HG02943 (cell line): ENCODE data around the gene FAM117B.

ENCODE experiments used
- ATAC-seq: cut with Tn5 transposase; IDR thresholded peaks from one replicate; pipeline ENCODE4 v1.9.1; 2021; ENCODE audit warnings: mild to moderate bottlenecking, low read depth, moderate library complexity; ENCODE audit not compliant: unreplicated experiment

FAM117B gene

DNA sequence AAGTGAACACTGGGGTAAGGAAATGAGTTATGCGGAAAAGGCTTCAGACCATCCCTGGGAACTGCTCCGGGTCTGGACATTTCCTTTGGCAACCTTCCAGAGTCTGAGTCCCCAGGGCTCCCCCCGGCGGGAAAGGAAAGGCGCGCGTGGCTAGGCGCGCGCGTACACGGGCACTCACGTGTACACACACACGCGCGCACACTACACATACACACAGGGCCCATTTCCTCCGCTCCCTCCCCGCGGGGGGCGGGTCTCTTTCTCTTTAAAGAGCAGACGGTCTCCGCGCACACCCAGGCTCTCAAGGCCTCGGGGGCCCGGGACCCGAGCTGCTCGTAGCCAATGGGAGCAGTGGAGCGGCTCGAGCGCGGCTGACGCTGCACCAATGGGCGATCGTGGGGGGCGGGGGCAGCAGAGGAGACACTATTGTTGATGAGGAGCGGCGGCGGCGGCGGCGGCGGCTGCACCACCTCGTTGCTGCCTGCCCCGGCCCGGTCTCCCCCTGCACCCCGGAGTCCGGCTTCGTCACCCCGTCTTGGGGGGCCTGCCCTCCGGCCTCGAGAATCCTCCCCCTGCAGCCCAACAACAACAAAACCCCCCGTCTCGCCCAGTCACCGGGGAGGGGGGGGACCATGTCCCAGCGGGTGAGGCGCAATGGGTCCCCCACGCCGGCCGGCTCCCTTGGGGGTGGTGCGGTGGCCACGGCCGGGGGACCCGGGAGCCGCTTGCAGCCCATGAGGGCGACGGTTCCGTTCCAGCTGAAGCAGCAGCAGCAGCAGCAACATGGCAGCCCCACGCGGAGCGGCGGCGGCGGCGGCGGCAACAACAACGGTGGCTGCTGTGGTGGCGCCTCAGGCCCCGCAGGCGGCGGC, at the start of gene FAM117B:
Gene FAM117B, plus strand, starts transcription at position 414 of the 872 bp plus-strand sequence. Its CDS starts 219 bp downstream, at position 633.
- ATAC-seq: peak; percentile 88

DNA sequence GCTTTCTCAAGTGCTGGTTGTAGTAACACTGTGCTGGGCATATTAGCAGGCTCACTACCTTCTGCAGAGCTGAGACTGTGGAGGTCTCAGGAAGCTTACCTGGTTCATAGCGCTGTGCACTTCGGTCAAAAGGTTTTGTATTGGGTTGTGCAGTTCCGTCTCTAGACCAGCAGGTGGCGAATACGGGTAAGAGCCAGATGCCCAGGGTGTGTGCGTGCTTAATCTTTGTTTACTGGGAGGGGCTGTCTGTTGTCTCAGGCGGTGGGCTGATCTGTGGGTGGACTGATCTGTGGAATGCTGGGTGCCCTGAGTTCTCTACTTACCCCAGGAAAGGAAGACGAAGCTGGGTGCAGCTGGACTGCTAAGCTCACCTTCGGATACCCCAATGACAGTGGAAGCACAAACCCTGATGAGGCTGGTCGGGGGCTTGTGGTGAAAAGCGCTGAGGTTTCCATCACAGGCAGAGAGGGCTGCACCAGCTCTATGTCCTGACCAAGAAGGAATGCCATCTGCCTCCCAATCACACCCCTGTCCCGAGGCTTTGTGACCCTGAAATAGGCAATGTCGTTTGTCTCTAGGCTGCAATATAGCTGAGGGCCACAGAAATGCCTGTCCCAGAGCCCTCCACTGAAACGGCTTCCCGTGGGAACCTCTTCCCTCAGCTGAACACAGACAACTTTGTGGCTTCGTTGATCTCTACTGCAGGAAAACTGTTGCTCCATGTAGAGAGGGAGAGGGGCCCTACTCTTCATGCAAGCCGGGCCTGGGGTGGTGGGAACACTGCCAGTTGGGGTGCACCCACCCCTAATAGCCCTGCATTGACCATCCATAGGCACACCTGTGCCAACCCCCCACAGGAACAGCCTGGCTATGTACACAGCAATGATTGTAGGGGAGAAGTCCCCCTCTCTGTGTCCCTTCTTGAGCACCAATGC, 45.9 kb upstream of the FAM117B start:
- ATAC-seq: peak; percentile 66

DNA sequence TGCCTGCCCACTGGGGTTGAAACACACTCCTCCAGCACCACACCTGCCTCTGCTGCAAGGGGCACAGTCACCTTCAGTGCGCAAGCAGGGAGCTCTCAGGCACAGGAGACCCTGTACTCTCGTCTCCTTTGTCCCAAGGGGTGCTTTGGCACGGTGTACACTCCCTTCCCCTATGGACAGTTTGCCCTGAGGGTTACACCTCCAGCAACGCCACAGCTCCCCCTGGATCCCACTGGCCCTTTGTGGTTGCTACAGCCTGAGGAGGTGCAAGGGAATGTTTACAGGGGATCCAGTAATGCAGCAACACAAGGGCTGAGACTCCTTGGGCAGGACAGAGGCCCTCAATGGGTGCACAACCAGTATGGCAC, 45.2 kb upstream of the FAM117B start:
- ATAC-seq: no peak

DNA sequence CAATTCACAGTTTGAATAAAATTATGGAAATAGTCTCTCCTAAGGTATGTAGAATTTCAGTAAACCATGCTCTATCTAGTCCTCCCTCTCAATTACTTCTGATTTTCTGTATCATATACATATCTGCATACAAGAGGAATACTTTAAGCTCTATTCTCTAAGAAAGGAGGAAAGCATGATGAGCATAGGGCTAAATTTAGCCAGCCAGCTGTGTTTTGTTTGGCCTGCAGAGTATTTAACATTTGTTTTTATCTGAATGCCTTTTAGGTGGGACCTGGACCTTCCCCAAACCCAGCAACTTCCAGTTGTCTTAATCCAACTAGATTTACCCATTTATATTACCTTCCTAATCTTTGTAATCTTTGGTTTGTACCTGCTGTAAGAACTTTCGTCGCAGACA, 42.2 kb upstream of the FAM117B start:
- ATAC-seq: no peak

DNA sequence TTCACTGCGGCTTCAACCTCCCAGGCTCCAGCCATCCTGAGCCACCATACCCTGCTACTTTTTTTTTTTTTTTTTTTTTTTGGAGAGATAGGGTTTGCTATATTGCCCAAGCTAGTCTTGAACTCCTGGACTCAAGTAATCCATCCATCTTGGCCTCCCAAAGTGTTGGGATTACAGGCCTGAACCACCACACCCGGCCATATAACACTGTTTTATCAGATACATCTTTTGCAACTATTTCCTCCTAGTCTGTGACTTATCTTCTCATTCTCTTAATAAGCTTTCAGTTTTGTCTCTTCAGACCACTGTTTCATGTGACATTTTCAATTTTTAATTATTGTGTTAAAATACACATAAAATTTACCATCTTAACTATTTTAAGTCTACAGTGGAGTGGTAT, 35.7 kb upstream of the FAM117B start:
- no peak for ATAC-seq

DNA sequence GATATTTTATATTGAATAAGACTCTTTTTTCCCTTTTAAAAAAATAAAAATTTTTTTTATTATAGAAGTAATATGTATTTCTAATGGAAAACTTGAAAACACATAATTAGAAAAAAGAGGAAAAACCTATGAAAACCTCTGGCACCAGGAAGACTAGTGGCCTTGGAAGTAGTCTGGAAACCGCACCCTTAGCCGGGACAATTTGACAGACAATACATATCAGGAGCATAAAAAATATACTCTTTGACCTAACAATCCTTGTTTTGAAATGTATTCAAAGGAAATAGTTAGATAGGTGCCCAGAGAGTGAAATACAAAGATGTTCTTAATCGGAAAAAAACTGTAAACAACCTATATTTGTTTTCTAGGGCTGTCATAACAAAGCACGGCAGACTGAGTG, 34.9 kb upstream of the FAM117B start:
- ATAC-seq: no peak

DNA sequence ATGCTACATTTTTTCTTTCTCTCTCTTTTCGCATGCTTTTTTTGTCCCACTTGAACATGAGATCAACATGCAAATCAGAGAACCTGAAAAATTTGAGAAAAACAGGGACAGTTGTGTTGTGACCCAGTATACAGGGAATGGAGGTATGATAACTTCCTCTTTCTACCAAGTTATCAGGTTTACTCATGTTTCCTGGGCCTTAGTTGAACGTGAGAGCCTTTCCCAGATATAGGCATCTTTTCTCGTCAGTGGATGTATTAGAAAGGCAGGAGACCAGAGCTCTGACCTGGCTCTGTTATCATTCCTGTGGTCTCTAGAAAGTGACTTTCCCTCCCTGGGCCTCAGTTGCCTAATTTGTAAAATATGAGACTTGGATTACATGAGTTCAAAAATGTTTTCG, 30.1 kb upstream of the FAM117B start:
- no peak for ATAC-seq

DNA sequence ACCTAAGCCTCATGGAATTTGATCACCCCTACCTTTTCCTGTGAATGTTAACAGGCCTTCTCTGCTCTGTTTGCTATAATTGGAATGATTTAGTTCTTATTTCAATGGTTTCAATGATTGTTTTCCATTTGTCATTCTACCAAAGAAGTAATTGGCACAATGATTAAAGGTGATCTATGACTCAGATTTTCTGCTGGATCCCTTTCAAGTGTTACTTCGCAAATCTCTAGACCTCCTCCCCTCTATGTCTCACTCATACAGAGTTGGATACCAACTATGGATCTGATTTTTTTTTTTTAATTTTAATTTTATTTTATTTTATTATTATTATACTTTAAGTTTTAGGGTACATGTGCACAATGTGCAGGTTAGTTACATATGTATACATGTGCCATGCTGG, 29.6 kb upstream of the FAM117B start:
- no peak for ATAC-seq

DNA sequence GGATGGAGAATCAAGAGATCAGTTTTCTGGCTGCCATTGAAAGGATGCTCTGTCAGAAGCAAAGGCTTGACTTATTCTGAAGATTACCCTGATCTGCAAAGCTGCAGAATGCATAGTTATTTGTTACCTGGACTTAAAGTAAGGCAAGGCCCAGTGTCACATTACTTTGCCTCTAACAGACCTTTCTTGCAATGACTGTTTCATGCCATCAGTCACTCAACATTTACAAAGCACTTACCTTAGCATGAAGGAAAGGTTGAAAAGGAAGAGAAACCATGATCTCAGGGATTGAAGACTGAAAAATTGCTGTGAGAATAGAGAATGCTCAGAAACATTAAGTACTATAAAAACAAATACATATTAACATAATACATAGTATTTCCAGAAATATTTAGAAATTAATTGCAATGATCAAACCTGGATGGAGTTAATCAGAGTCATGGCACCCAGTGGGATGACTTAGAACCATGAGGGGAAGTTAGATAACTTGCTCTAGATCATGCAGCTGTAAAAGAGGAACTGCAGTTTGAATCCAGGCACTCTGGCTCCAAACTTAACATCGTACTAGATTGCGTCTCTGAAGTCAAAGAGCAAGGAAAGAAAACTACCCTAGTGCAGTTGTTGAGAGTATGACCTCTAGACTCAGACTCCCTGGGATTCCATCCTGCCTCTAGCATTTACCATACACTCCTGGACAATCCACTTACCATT, 26.5 kb upstream of the FAM117B start:
- ATAC-seq: no peak

DNA sequence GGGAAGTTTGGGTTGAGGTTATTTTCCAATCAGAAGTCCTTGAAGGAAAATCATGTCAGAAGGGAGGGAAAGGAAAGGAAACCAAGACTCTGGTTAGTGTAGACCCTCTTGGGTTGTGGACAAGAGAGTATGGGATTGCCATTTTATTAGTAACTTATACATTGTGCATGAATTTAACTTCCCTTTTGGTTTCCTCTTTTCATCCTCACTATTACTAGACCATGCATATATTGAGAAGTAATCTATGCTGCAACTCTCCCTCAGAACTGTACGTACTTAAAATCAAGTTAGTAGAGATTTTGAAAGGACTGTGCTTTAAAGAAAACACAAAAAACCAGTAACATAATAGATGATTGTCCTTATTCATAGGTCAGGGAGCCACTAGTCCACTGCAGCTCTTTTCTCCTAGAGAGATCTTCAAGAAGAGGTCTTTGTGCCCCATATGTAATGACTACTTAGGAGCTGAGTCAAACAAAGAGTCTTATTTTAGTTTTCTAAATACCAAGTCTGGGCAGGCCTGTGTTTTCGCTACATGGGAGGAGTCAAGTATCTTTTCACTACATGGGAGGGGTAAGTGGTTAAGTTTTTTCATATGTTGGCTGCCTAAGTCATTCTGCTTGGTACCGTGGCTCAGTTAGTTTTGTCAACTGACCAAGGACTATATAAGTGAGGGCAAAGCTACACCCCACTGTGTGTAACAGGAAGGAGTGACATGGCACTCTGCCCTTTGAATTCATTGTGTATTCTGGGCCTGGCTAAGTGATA, 25.2 kb upstream of the FAM117B start:
- ATAC-seq: peak; percentile 84

DNA sequence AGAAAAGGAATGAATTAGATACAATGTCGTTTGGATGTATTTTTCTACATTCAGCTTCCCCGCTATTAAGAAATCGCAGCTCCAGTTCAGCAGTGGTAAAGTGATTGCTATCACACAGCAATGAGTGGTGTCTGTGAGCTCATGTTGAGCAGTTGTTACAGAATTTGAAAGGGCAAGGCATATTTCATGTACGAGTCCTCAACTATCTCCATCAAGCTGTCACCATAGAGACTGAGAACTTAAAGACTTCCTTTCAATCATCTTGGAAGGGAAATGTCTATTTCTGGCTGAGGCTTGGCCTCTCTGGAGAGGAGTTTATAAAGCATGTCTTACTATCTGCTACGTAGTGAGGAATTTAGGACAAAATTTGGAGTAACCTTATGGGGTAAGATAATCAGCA, 24.4 kb upstream of the FAM117B start:
- no peak for ATAC-seq

DNA sequence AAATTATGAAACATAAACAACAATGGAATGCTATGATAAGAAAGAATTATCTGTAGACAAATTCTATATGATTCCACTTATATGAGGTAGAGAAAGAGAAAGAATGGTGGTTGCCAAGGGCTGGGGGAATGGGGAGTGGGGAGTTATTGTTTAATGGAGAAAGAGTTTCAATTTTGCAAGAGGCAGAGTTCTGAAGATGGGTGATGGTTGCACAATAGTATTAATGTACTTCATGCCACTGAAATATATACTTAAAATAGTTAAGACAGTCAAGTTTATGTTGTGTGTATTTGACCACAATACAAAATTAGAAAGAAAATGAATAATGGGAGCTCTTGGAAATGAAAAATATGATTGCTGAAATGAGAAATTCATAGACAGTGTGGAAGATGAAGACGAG, 22.6 kb upstream of the FAM117B start:
- ATAC-seq: no peak

DNA sequence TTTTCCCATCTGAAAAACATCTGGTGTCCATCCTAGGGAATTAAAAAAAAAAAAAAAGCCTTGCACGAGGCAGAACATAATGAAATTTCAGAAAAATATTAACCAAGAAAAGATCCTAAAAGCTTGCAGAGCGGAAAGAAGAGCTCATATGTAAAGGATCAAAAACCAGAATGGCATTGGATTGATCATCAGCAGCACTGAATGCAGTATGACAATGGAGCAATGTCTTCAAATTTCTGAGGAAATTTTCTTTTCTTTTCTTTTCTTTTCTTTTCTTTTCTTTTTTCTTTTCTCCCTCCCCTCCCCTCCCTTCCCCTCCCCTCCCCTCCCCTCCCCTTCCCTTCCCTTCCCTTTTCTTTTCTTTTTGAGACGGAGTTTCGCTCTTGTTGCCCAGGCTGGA, 21.3 kb upstream of the FAM117B start:
- ATAC-seq: no peak

DNA sequence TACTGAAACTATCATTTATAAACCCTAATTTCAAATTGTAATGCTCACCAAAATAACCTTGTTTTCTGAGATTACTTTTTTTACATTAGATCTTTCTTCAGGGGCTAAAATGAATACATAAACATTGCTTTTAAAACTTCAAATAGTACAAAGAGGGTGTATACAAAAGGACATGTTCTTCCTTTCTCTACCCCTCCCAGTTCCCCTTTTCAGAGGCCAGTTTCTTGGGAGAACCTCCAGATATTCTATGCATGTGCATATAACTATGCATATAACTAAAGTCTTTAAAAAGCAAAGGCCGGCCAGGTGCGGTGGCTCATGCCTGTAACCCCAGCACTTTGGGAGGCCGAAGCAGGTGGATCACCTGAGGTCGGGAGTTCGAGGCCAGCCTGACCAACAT, 10.6 kb upstream of the FAM117B start:
- ATAC-seq: no peak

DNA sequence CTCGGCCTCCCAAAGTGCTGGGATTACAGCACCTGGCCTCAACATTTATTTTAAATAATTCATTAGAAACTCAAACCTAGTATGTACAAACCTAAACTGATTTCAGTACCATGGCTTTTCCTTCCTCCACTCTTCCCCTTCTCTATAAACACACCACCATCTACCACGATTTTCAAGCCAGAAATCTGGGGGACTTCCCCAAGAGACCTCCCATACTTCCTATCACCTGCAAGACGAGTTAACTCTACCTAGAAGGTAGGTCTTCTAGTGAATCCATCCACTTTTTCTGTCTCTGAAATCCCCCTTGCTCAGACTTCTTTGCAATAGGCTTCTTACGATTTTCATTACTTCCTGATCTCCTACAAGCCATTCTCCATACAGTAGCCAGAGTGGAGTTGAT, 7.7 kb upstream of the FAM117B start:
- ATAC-seq: no peak

DNA sequence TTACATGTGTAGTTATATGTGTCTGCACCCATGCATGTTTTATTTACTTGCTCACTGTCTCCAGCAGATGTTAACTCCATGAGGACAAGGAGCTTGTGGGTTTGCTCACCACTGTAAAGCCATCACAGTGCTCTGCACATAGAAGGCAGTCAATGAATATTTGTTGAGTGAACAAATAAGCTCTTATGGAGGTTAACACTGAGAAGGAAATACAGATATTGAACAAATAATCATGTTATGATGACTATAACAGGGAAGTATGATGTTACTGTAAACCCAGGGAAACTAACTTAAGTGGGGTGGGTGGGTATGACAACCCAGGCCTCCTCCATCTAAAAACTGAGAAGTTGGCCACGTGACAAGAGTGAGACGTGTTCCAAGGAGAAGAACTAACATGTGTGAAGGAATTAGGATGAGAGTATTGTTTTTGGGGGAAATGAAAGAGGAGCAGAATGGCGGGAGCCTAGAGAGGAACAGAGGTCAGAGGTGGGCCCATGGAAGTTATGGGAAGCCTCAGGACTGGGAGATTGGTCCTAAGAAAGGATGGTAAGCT, 6.0 kb upstream of the FAM117B start:
- ATAC-seq: no peak

DNA sequence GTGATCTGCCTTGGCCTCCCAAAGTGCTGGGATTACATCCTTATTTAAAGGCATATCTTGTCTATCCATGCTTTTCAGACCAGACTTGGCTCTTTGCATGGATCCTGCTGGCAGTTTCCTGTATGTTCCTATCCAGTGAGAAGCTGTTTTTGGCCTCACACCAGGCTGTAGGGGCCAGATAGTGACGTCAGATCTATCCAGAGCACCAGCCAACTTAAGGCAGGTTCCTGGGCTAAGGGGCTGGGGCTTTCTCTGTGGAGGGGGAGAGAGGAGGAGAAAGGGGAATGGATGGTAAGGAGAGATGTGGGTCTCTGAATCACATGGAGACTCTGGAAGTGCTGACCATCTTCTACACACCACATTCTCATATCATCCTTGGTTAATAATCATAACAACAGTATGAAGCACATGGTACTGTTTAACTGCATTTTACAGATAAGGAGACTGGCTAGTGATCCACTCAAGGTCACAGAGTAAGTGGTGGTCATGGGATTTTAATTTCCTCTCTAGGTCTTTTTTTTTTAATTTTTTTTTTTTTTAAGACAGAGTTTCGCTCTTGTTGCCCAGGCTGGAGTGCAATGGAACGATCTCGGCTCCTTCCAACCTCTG, 2.0 kb upstream of the FAM117B start:
- ATAC-seq: no peak

DNA sequence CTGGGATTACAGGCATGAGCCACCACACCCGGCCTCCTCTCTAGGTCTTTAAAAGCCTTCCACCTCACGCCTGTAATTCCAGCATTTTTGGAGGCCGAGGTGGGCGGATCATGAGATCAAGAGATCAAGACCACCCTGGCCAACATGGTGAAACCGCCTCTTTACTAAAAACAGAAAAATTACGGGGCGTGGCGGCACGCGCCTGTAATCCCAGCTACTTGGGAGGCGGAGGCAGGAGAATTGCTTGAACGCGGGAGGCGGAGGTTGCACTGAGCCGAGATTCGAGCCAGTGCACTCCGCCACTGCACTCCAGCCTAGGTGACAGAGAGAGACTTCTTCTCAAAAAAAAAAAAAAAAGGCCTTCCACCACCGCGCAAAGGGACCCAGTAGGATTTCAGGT, 1.3 kb upstream of the FAM117B start:
- no peak for ATAC-seq

DNA sequence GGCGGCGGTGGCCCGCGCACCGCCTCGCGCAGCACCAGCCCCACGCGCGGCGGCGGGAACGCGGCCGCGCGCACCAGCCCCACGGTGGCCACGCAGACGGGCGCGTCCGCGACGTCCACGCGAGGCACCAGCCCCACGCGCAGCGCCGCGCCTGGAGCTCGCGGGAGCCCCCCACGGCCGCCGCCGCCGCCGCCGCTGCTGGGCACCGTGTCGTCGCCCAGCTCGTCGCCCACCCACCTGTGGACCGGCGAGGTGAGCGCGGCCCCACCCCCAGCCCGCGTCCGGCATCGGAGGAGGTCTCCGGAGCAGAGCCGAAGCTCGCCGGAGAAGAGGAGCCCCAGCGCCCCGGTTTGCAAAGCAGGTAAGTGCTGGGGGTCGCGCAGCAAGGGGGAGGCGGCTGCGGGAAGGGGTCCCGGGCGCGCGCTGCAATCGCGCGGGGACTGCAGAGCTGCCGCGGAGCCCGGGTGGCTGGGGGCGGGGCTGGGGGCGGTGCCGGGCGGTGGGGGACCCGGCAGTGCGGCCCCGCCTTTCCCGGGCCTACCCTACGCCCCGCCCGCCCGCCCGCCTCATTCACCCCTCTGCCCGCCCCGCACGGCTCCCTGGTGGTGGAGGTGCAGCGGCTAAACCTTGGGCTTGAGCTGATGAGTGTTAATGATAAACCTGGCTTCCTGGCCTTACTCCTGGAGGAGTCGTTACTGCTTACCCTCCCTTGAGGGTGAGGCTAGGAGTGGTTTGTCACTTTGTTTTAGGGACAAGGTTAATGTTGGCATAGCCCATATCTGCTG, 851 bp downstream of the FAM117B start:
- peak; percentile 62 for ATAC-seq
